GM23248 (cell line): Measurements from ENCODE around the gene JMJD1C.

ENCODE experiments used
- EZH2 ChIP-seq: fragments of 200-600 bp; sonication (generic); IDR thresholded peaks from 2 replicates; pipeline ENCODE4 v1.6.1; 2018; ENCODE audit warnings: antibody characterized with exemption, mild to moderate bottlenecking; ENCODE audit not compliant: insufficient read depth, poor library complexity, severe bottlenecking
- EZH2phosphoT487 ChIP-seq: fragments of 200-600 bp; sonication (generic); IDR thresholded peaks from 2 replicates; pipeline ENCODE4 v1.6.1; 2018; ENCODE audit warnings: antibody characterized with exemption, moderate library complexity, mild to moderate bottlenecking, low read depth; ENCODE audit not compliant: insufficient read depth

- no peak for TF ChIP-seq EZH2
- no peak for TF ChIP-seq EZH2phosphoT487
These were observed 22.2 kb upstream of the JMJD1C start for GRCh38 chr10:63487990-63488389.
